ENCODE data around the gene RAD23B.

The RAD23B gene

DNA sequence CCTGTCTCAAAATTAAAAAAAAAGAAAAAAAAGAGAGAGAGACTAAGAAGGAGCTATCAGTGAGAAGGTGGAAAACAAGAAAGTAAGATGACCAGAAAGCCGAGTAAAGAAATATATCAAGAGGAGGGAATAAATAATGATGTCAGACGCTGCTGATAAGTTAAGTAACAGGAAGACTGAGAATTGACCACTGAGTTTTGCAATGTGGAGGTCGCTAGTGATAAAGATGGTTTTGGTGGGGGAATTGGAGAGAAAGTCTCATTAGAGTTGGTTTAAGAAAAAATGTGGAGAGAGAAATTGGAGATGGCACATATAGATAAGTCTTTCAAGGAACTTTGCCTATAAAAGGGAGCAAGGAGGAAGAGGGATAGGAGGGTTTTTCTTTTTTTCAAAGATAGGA is 91.9 kb downstream of the RAD23B start:
- no peak for DNase-seq (ENCODE audit: low read depth in 2 of 2)

DNA sequence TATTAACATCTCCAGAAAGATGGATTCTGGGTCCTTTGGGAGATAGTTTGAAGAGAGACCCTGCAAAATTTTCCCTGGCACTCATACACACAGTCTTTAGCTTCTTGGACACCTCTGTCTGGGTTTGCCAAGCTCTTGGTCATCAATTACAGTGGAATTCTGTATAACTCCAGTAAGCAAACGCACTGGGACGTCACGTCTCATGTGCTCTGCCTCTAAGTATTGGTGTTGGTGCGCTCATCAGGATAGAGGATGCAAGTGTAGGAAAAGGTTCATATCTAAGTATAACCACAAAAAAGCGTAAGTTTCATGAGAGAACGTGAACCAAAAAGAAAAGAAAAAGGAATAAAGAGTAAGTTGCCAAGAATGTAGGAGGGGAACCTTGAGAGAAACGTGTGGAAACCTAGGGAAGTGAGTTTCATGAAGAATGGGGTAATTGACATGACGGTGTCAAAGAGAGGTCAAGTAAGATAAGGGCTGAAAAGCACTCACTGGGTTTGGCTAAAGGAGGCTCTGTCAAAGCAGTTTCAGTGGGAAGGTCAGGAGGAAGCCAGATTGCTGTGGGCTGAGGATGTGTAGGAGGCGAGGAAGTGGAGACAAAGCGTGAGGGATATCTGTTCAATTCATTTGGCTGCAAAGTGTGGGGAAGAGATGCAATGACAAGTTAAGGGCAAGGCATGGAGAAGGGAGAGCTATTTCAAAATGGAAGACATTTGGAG is 92.7 kb downstream of the RAD23B start:
- DNase-seq (ENCODE audit: low read depth in 2 of 2): no peak

DNA sequence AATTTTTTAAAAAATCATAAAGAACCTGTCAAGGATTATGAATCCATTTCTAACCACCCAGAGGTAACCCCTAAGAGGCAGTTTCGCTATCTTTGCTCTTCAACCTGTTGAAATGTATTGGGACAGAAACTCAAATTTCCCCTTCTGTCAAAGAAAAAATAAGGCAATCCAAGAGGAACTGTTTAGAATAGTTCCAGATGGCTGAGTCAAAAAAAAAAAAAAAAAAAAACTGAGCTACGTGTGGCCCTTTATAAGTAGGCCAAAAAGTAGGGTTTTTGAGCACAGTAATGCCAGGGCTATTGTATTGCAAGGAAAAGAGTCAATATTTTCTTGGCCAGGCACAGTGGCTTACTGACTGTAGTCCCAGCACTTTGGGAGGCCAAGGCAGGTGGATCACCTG is 94.9 kb downstream of the RAD23B start:
- no peak for DNase-seq (ENCODE audit: low read depth in 2 of 2)

Measured in stimulated activated CD4-positive, alpha-beta T cell treated with anti-CD3 and anti-CD28 coated beads, Interleukin-1b, Interleukin-23, amount 100 ng/mL, for 4 hours (primary cell).